Transverse colon (tissue), 3 donors: ENCODE results near the gene KLHL22.

ENCODE experiments used
- CTCF ChIP-seq, 5 experiments: fragments of 200-600 bp in 3 of 5; fragments of 450-650 bp in 2 of 5; sonication (generic) in 3 of 5; IDR thresholded peaks; 1 replicate in 2 of 5; 2 replicates in 3 of 5; pipeline ENCODE4 v1.5.1; 2016 to 2017; ENCODE audit warnings: antibody characterized with exemption in 5 of 5, inconsistent platforms in 3 of 5, mild to moderate bottlenecking in 2 of 5, moderate library complexity in 1 of 5
- EP300 ChIP-seq: sonication (generic); formaldehyde crosslinking; IDR thresholded peaks from one replicate; pipeline ENCODE4 v1.6.1; 2017; ENCODE audit warnings: antibody characterized with exemption, low read depth
- POLR2A ChIP-seq: fragments of 450-650 bp; IDR thresholded peaks from one replicate; pipeline ENCODE4 v1.6.1; 2016; ENCODE audit warnings: antibody characterized with exemption, mild to moderate bottlenecking, moderate library complexity

GRCh38 chr22:20433191-20433590 lies 62.4 kb downstream of the KLHL22 start:
- TF ChIP-seq CTCF (IDR thresholded peaks at IDR 0.05): no peak
- no peak for TF ChIP-seq EP300
- no peak for TF ChIP-seq POLR2A
